KBM-7 (cell line): ENCODE data around the gene SLC35F3.
A peak's percentile ranks its signal among the peaks of the same experiment; 100 is the strongest.
"Not testable (repeated sequence)": the region's sequence is repeated elsewhere in the genome, so short reads cannot be mapped to it uniquely, and the experiment has no call there.

Experiments used
- DNase-seq: peaks from one replicate; pipeline ENCODE4 v3.0.0-alpha.2; 2015
- in situ Hi-C: fragments of 300-500 bp; cut with MboI; formaldehyde crosslinking; loops from 2 replicates; pipeline ENCODE4 v1.14.3; 2020; ENCODE audit warnings: low sequenced_read_pairs, low pct_unique_long_range_greater_than_20kb, mixed read lengths

Gene SLC35F3

DNA sequence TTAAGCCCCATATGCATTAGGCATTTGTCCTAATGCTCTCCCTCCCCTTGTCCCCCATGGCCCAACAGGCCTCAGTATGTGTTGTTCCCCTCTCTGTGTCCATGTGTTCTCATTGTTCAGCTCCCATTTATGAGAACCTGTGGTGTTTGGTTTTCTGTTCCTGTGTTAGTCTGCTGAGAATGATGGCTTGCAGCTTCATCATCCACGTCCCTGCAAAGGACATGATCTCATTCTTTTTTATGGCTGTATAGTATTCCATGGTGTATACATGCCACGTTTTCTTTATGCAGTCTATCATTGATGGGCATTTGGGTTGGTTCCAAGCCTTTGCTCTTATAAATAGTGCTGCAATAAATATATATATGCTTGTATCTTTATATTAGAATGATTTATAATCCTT lies 218.1 kb downstream of the SLC35F3 start:
- in situ Hi-C loops: not testable (repeated sequence)

DNA sequence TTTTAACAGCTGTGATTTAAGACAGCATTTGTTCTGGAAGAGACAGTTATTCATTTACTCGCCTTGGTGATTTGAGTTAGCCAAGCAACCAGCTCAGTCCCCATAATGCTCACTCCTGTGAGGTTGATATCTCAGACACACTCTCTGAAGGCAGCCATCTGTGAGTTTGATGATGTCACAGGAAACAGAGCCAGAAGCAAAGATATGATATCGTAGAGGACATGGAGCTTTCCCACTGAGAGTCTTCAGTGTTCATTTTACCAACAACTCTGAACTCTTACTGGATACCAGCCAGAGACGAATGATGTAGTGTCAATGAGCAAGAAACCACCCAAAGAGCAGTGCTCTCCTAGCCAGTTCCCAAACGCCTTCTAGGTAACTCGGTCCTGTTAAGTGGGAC lies 219.4 kb downstream of the SLC35F3 start:
- in situ Hi-C loops: no loop called here

More for the DNA sequence above, 218.1 kb downstream of the SLC35F3 start:
- DNase-seq: not testable (repeated sequence)

DNA sequence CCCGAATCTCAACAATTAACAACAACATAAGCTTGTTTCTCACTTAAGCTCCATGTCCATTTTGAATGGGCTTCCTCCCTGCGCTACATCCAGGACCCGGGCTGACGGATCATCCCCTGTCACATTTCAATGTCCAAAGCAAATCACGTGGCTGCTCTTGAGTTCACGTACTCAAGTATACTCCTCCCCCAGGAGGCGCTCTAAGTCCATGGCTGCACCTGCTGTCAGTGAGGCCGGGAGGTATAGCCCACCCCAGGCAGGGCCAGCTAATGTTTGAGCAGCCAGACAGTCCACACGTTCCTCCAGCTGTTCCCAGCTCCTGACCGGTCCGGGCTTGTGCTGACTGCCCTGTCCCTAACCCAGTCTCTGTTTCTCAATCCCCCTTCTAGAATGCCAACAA lies 220.8 kb downstream of the SLC35F3 start:
- DNase-seq: peak; percentile 45
- in situ Hi-C loops: no loop called here

More for the DNA sequence above, 219.4 kb downstream of the SLC35F3 start:
- no peak for DNase-seq

DNA sequence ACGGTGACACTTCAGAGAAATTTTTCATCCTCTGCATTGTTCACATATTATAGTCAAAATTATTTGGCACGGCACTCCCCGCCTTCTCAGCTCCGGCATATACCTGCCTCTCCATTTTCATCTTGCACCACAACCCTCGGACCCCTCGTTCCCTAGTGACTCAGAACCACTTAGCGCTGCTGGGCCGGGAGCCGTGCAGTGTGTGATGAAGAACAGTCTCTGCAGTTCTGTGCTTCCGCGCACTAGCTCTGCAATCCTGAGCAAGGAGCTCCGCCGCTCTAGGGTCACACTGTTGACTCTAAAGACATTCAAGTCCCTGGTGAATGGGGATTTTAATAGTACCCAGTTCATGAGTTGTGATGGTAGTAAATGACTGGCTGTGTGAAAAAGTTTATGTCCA lies 221.2 kb downstream of the SLC35F3 start:
- no peak for DNase-seq
- in situ Hi-C loops: no loop called here

DNA sequence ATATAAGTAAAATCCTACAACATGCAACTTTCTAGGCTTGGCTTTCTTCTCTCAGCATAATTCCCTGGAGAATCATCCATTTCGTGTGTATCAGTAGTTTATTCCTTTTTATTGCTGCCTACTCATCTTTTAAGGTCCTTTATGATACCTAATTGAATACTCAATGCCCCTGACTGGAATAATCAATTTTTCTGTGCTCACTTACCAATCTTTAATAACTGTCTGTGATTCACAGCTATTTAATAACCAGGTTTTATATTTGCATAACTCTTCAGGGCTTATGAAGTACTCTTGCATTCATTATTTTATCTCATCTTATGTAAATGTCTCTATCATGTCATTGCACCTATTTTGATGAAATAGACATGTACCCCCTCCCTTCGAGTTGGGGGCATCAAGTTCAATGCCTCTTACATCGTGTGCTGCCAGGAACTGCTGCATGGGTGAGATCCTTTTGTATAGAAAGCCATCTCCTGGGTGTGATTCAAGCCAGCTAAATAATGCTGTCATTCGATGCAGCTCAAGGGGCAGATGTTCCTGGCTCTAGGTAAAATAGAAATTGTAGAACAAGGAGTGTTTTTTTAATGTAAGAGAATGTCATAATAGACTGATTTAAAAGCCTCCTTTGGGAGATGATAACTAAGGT lies 222.7 kb downstream of the SLC35F3 start:
- in situ Hi-C loops: no loop called here
- no peak for DNase-seq

DNA sequence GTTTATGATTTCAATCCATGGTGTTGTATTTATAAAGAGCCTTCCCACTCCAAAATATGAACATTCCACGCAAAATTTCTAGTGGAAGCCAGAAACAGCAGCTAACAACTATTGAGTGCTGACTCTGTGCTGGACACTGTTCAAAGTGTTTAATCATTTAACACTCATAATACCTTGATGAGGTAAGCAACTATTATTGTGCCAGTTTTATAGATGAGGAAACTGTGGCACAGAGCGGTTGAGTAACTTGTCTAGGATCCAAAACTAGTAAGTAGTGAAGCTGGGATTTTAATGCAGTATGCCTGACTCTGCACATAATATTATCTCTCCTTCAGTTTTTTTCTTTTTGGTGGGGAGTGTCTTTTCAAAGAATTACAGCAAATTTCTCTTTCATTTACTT lies 228.3 kb downstream of the SLC35F3 start:
- DNase-seq: no peak
- in situ Hi-C loops: no loop called here

DNA sequence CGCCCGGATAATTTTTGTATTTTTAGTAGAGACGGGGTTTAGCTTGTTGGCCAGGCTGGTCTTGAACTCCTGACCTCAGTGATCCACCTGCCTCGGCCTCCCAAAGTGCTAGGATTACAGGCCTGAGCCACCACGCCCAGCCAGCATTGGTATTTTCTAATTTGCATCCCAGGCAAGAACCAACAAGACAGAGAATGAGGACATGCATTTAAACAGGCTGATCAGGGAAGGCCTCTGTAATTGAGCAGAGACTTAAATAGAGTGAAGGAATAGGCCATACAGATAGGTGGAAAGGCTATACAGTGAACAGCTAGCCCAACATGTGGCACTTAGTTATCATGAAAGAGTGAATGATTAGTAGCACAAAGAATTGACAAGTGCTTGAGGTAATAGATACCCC lies 230.4 kb downstream of the SLC35F3 start:
- in situ Hi-C loops: no loop called here
- no peak for DNase-seq

DNA sequence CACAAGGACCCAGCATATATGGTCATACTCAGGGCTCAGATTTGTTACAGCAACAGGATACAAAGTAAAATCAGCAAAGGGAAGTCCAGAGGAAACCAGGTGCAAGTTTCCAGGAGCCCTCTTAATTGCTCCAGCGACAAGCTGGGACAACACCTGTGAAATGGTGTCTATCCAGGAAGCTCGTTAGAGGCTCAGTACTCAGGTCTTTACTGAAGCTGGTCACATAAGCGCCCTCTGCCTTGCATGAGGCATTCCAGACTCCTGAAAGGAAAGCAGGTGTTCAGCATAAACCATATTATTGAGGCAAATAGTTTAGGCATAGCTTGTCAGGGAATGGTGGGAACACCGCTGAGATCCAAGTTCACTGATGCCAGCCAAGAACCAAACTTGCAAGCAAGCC lies 231.0 kb downstream of the SLC35F3 start:
- DNase-seq: no peak
- in situ Hi-C loops: no loop called here

DNA sequence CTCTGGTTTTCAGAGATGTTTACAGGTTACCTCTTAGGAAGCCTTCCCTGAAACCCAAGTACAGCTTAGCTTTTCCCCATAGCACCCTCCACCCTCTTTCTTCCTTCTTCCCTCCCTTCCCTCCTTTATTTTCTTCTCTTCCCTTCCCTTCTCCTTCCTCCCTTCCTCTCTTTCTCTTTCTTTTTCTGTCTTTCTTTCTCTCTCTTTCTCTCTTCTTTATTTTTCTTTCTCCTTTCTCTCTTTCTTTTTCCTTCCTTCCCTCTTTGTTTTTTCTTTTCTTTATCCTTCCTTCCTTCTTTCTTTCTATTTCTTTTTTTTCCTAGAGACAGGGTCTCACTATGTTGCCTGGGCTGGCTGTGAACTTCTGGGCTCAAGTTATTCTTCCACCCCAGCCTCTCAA lies 231.6 kb downstream of the SLC35F3 start:
- in situ Hi-C loops: no loop called here
- no peak for DNase-seq

DNA sequence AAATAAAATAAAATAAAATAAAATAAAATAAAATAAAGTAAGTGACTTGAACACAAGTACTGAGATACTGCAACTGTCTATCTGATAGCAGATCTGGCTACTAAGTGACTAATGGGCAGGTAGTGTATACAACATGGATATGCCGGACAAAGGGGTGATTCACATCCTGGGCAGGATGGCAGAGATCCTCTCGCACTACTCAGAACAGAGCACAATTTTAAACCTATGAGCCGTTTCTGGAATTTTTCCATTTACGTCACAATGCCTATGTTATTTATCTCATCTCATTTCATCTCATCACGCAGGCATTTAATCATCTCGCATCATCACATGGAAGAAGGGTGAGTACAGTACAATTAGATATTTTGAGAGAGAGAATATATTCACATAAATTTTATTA lies 235.5 kb downstream of the SLC35F3 start:
- in situ Hi-C loops: no loop called here

DNA sequence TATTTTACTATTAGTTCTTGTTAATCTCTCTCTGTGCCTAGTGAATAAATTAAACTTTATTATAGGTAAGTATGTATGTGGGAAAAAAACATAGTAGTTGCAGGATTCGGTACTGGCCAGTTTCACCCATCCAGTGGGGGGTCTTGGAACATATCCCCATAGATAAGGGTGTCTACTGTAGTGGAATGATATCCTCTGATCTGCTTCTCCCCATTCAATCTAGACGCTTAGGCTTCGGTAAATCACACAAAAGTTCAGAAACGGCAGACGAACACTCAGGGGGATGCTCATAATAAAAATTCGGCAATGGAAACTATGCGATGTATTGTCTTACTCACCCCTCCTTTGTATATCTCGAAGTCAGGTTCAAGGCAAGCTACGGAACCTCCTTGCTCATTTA lies 235.9 kb downstream of the SLC35F3 start:
- in situ Hi-C loops: no loop called here
- no peak for DNase-seq

More for the DNA sequence above, 235.5 kb downstream of the SLC35F3 start:
- DNase-seq: no peak

DNA sequence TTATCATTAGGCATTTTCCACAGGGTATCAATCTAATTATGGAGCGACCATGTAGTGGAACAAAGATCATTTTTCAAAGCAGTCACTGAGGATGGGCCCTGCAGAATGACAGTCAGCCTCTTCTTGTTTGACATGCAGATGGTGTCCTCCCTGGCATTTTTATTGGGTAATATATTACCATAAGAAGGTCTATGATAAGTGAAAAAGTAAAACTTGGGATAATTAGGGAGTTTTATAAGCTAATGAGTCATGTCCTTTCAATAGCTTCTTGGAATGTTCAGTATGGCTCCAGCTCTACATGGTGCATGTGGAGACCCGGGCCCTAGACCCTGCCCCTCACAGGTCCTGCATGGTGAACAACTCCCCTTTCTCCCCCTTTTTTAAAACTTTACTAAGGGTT lies 236.5 kb downstream of the SLC35F3 start:
- in situ Hi-C loops: no loop called here
- DNase-seq: no peak

DNA sequence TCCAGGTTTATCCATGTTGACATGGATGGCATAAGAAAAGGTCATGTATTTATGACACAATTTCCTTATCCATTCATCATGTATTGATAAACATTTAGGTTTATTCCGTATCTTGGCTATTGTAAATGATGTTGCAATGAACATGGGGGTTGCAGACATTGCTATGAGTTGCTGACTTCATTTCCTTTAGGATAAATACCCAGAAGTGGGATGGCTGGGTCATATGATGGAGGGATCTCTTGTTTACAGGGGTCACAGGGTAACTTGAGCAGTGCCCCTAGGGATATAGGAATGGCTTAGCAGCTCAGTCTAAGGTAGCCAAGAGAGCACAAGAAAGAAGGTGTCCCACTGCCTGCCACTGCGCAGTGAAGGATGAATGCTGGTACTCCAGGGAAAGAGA lies 239.2 kb downstream of the SLC35F3 start:
- in situ Hi-C loops: no loop called here

DNA sequence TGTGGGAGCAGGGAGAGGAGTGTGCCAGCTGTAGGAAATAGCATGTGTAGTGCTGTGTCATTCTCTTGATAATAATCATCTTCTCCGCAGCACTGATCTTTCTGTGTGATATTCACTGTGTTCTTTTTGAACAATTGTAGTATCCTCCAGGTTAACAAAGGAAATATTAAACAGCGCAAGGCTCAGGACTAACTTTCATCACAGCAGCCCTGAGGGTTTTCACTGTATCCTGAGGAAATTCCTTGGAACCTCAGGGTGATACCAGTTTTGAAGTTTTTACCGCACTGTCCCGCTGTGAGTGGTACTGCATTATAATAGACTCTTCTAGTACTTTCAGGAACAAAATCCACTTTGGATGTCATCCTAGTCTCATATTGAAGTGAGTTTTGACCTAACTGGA lies 240.4 kb downstream of the SLC35F3 start:
- no peak for DNase-seq
- in situ Hi-C loops: no loop called here

More for the DNA sequence above, 239.2 kb downstream of the SLC35F3 start:
- no peak for DNase-seq

DNA sequence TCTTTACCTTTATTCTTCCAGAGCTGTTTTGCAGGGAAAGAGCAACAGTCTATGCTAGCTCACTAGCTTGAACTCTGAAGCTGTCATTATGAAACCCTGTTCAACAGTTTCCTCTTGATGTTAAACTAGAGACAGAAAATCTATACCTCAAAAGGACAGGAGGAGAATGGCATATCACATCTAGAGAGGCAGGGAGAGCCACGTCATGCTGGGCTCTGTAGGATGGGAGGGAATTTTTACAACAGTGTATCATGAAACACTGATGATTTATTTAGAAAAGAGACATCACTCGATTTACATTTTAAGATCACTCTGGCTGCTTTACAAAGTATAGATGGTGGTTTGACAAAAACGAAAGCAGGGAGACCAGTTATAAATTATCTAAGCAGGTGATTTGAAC lies 243.9 kb downstream of the SLC35F3 start:
- DNase-seq: no peak
- in situ Hi-C loops: no loop called here

DNA sequence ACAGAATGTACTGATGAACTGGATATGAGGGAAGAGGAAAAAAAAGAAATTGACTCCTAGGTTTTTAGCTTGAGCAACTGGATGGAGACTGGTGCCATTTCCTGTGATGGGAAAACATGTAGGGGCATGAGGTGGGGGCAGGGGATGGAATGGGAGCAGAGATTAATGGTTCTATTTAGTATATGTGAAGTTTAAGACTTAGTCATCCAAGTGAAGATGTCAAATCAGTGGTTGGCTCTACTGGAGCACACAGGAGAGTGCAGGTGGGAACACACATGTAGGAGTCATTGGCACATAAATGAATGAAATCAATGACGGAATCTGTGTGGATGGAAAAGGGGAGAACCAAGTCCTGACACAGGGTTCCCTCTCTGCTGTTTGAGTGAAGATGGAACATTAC lies 244.3 kb downstream of the SLC35F3 start:
- in situ Hi-C loops: no loop called here

DNA sequence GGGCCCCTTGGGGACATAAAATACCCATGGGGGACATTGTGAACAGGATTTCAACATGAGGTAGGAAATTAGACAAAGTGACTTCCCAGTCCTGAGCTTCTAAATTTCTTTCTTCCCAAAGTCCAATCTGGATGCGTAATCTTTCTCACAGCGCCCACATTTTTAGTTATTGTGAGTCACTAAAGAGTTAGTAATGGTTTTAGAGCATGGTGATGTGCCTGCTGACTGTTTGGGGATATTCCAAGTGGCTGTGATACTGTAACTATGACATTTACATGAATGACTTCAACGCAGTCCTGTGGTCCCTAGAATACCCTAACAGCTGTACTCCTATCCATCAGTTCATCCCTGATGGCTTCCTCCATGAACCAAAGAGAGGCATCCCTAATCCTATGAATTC lies 244.7 kb downstream of the SLC35F3 start:
- in situ Hi-C loops: no loop called here
- DNase-seq: no peak

More for the DNA sequence above, 244.3 kb downstream of the SLC35F3 start:
- no peak for DNase-seq

DNA sequence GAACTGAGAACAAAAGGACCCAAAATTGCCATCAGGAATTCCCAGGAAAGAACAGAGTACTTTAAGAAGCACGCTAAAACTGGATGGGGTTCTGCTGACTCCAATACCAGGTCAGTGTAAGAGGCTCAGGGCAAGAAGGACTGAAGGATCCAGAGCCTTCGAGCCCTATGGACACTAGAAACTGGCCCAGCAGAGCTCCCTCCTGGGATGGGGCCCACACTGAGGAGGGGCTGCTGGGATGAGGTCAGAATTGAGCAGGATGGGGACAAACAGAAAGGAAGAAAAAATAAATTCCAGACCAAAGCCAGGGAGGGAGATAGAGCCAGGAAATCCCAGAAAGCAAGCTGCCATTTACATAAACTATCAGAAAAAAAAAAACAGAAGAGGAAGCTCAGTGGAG lies 246.4 kb downstream of the SLC35F3 start:
- DNase-seq: no peak
- in situ Hi-C loops: no loop called here

DNA sequence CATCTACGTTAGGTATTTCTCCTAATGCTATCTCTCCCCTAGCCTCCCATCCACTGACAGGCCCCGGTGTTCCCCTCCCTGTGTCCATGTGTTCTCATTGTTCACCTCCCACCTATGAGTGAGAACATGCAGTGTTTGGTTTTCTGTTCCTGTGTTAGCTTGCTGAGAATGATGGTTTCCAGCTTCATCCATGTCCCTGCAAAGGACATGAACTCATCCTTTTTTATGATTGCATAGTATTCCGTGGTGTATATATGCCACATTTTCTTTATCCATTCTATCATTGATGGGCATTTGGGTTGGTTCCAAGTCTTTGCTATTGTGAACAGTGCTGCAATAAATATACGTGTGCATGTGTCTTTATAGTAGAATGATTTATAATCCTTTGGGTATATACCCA lies 247.9 kb downstream of the SLC35F3 start:
- in situ Hi-C loops: not testable (repeated sequence)

DNA sequence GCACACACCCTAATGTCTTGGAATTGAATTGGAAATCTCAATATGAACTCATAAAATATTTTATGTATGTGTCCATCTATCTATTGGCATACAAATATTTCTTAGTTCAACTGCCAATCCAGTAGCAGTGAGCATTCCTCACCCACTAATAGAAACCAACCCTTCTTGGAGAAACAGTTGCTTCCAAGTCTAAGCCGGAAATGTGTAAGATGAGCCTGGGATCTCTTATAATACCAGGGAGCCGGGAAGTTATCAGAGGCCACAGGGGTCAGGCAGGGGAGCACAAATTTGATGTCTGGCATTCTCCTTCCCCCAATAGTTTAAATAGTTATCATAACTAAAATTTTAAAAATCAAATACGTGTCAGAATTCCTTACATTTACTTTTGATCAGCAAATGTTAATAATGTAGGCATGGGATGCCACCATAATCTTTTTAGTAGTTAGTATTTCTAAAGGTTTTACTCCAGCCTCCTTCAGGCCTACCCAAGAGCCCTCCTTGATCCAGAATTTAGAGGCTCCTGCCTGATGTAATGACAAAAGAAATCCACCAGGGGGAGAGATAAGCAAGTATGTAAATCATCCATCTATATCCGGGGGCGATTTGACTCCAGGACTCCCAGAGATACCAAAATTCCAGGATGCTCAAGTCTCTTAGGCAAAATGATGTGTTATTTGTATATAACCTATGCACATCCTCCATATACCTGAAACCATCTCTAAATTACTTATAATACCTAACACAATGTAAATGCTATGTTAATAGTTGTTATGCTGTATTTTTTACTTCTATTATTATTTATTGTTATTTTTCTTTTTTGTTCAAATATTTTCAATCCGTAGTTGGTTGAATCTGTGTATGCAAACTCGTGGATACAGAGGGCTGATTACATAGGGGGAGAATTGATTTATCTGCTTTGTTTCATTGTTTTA lies 250.1 kb downstream of the SLC35F3 start:
- DNase-seq: peak; percentile 63
- in situ Hi-C loops: no loop called here

More for the DNA sequence above, 247.9 kb downstream of the SLC35F3 start:
- DNase-seq: not testable (repeated sequence)
